CD14-positive monocyte (primary cell): ENCODE measurements around the gene MACROD1. TPM values are rescaled to one million over a fixed set of nuclear protein-coding genes. Genes with fewer than 3 reads are reported as not detected.

Experiments used
- DNase-seq, 3 donors: peaks; one replicate each; pipeline ENCODE4 v3.0.0-alpha.2; 2011 to 2022
- H2AFZ ChIP-seq: 2 replicates; pipeline ENCODE4 v1.6.0; 2012; ENCODE audit warnings: mild to moderate bottlenecking, low read depth, low read length, inconsistent platforms; ENCODE audit not compliant: insufficient read depth, poor library complexity, severe bottlenecking
- H3K27ac ChIP-seq, 2 donors: 1 replicate in 1 of 2; 2 replicates in 1 of 2; pipeline ENCODE4 v1.5.1; 2012 to 2013; ENCODE audit warnings: low read length in 2 of 2, control low read depth in 1 of 2, inconsistent platforms in 1 of 2, low read depth in 1 of 2, mild to moderate bottlenecking in 1 of 2
- H3K27me3 ChIP-seq, 2 donors: one replicate each; pipeline versions ENCODE4 v1.6.0 to v1.6.1; 2011 to 2013; ENCODE audit warnings: low read length in 2 of 2; ENCODE audit not compliant: control insufficient read depth in 2 of 2, insufficient read depth in 2 of 2
- H3K36me3 ChIP-seq, 2 donors: replicated peaks in 1 of 2; 1 replicate in 1 of 2; 2 replicates in 1 of 2; pipeline versions ENCODE4 v1.5.1 to v1.6.1; 2012 to 2013; ENCODE audit warnings: low read length in 2 of 2, control low read depth in 1 of 2, inconsistent platforms in 1 of 2, mild to moderate bottlenecking in 1 of 2; ENCODE audit not compliant: insufficient read depth in 2 of 2, control insufficient read depth in 1 of 2
- H3K4me1 ChIP-seq, 2 donors: 1 replicate in 1 of 2; 2 replicates in 1 of 2; pipeline versions ENCODE4 v1.5.1 to v1.6.1; 2012 to 2013; ENCODE audit warnings: low read length in 2 of 2, control low read depth in 1 of 2, inconsistent platforms in 1 of 2, mild to moderate bottlenecking in 1 of 2, moderate library complexity in 1 of 2; ENCODE audit not compliant: insufficient read depth in 2 of 2, control insufficient read depth in 1 of 2
- H3K4me2 ChIP-seq: replicated peaks from 2 replicates; pipeline ENCODE3; 2012; ENCODE audit warnings: low read length, moderate library complexity, mild to moderate bottlenecking; ENCODE audit not compliant: poor library complexity, severe bottlenecking; ENCODE audit errors: extremely low read depth
- H3K4me3 ChIP-seq, 3 experiments: fragments of 200-600 bp in 1 of 3; sonication (generic) in 1 of 3; replicated peaks in 1 of 3; 1 replicate in 2 of 3; 2 replicates in 1 of 3; pipeline ENCODE4 v1.5.1; 2011 to 2013; ENCODE audit warnings: low read length in 3 of 3, mild to moderate bottlenecking in 3 of 3, control low read depth in 2 of 3, low read depth in 2 of 3, inconsistent platforms in 1 of 3, moderate library complexity in 1 of 3
- H3K79me2 ChIP-seq: 2 replicates; pipeline ENCODE4 v1.6.0; 2012; ENCODE audit warnings: mild to moderate bottlenecking, control low read depth, inconsistent platforms, low read length, moderate library complexity; ENCODE audit not compliant: insufficient read depth
- H3K9ac ChIP-seq: 2 replicates; pipeline ENCODE4 v1.6.0; 2017; ENCODE audit warnings: low read length, mild to moderate bottlenecking; ENCODE audit not compliant: insufficient read depth, poor library complexity, severe bottlenecking
- H3K9me3 ChIP-seq, 2 donors: replicated peaks in 1 of 2; 1 replicate in 1 of 2; 2 replicates in 1 of 2; pipeline versions ENCODE4 v1.5.1 to v1.6.1; 2012 to 2013; ENCODE audit warnings: low read length in 2 of 2, control low read depth in 1 of 2; ENCODE audit not compliant: control insufficient read depth in 1 of 2, insufficient read depth in 1 of 2
- H4K20me1 ChIP-seq: 2 replicates; pipeline ENCODE4 v1.6.0; 2012; ENCODE audit warnings: mild to moderate bottlenecking, low read length, control low read depth, moderate library complexity; ENCODE audit not compliant: insufficient read depth
- H3K27ac Mint-ChIP-seq, 7 donors: one replicate each; pipeline ENCODE4 v1.8.0; 2020; ENCODE audit warnings: mild to moderate bottlenecking in 7 of 7, mixed read lengths in 7 of 7, moderate library complexity in 6 of 7, inconsistent platforms in 2 of 7
- H3K27me3 Mint-ChIP-seq, 3 donors: one replicate each; pipeline ENCODE4 v1.8.0; 2021 to 2022; ENCODE audit warnings: low read depth in 3 of 3, mild to moderate bottlenecking in 3 of 3, mixed read lengths in 3 of 3, moderate library complexity in 3 of 3, inconsistent platforms in 1 of 3
- H3K36me3 Mint-ChIP-seq, 2 donors: one replicate each; pipeline ENCODE4 v1.8.0; 2020; ENCODE audit warnings: mixed read lengths in 2 of 2, inconsistent platforms in 1 of 2, mild to moderate bottlenecking in 1 of 2
- H3K4me1 Mint-ChIP-seq: one replicate; pipeline ENCODE4 v1.8.0; 2020; ENCODE audit warnings: mild to moderate bottlenecking, mixed read lengths
- H3K4me3 Mint-ChIP-seq, 2 donors: one replicate each; pipeline ENCODE4 v1.8.0; 2020; ENCODE audit warnings: mild to moderate bottlenecking in 2 of 2, mixed read lengths in 2 of 2, moderate library complexity in 1 of 2
- H3K9me3 Mint-ChIP-seq, 7 donors: one replicate each; pipeline ENCODE4 v1.8.0; 2020 to 2022; ENCODE audit warnings: mixed read lengths in 7 of 7, mild to moderate bottlenecking in 6 of 7, moderate library complexity in 6 of 7, inconsistent platforms in 2 of 7
- CTCF ChIP-seq: fragments of 200-600 bp; IDR thresholded peaks from one replicate; pipeline ENCODE4 v1.8.0; 2022; ENCODE audit warnings: antibody characterized with exemption, mild to moderate bottlenecking
- WGBS: methylation state at CpG from one replicate; pipeline ENCODE4 v1.1.5; 2013; ENCODE audit warnings: missing lambda C conversion rate; ENCODE audit not compliant: insufficient coverage; 5-methylcytosine and 5-hydroxymethylcytosine counted together
- intact Hi-C, 2 donors: fragments of 100-400 bp; cut with micrococcal nuclease; formaldehyde crosslinking; loops; one replicate each; pipeline versions ENCODE4 v1.15.0 to v1.15.1; 2023
- polyA plus RNA-seq, 3 donors: library from polyadenylated mRNA; depleted of rRNA in 1 of 3; unstranded in 2 of 3; stranded (reverse) in 1 of 3; fragments of 300-500 nt in 2 of 3; fragments of >200 nt in 1 of 3; fragmentation: Illumina TruSeq in 2 of 3; gene quantifications; 1 replicate in 2 of 3; 2 replicates in 1 of 3; pipeline ENCODE4 v1.2.3, GENCODE V29; 2012 to 2021

MACROD1 gene
- polyA plus RNA-seq, 3 donors = 1.5 to 2.4 (median 2.2) TPM

- Histone ChIP-seq H3K27ac (no peak overlapping the region), H3K27me3 (no peaks in the 10 kb centered on the region), H3K9ac (no peak overlapping the region), H3K36me3 (no peaks in the 10 kb centered on the region), H4K20me1 (no peaks in the 10 kb centered on the region), H3K9me3 (no peaks in the 10 kb centered on the region), H3K4me1 (peaks cover 0 to 6% of the 10 kb centered on the region in 2 donors), H3K4me3 (no peak overlapping the region), H2AFZ (peak overlapping the region; percentile 71), H3K4me2 (peak overlapping the region; percentile 15), H3K79me2 (no peaks in the 10 kb centered on the region)
- Mint-ChIP-seq H3K36me3 (no peaks in the 10 kb centered on the region), H3K27me3 (peaks cover 1 to 14% (median 6%) of the 10 kb centered on the region in 3 donors), H3K4me3 (peak overlapping the region in 1 of 2 donors; percentile 30), H3K9me3 (peaks cover 0 to under 1% (median 0%) of the 10 kb centered on the region in 7 donors), H3K27ac (no peak overlapping the region), H3K4me1 (peaks cover 8% of the 10 kb centered on the region)
- DNase-seq = peak; percentile 47 to 59 (median 57)
- peak; percentile 100 for TF ChIP-seq CTCF
- intact Hi-C loops = no loop called here
- WGBS = 26% methylated on average over 19 of the region's 23 CpGs
Observed at GRCh38 chr11:64152841-64153691, 12.8 kb downstream of the MACROD1 start.

GRCh38 chr11:64151337-64151736, 14.6 kb downstream of the MACROD1 start:
- H3K36me3 ChIP-seq = no peaks in the 10 kb centered on the region
- Mint-ChIP-seq H3K4me1 (peaks cover 8% of the 10 kb centered on the region), H3K36me3 (no peaks in the 10 kb centered on the region), H3K4me3 (no peak overlapping the region), H3K27me3 (peaks cover 1 to 11% (median 3%) of the 10 kb centered on the region in 3 donors), H3K9me3 (no peaks in the 10 kb centered on the region), H3K27ac (no peak overlapping the region)
- H3K79me2 ChIP-seq = no peaks in the 10 kb centered on the region
- H3K4me2 ChIP-seq = no peak overlapping the region
- H3K27me3 ChIP-seq = no peaks in the 10 kb centered on the region
- no peaks in the 10 kb centered on the region for H4K20me1 ChIP-seq
- no peak overlapping the region for H3K4me3 ChIP-seq
- TF ChIP-seq CTCF = no peak
- H3K9me3 ChIP-seq = no peaks in the 10 kb centered on the region
- no peak for DNase-seq
- no peak overlapping the region for H2AFZ ChIP-seq
- 100% methylated on average over 2 of the region's 8 CpGs for WGBS
- intact Hi-C loops = no loop called here
- no peak overlapping the region for H3K9ac ChIP-seq
- peaks cover 0 to 6% of the 10 kb centered on the region in 2 donors for H3K4me1 ChIP-seq
- H3K27ac ChIP-seq = no peak overlapping the region
